Liver (tissue), 9 donors: ENCODE measurements around the gene PFKFB4. TPM values are rescaled to one million over a fixed set of nuclear protein-coding genes. Genes with fewer than 3 reads are reported as not detected.

ENCODE experiments used
- DNase-seq: peaks from one replicate; pipeline ENCODE4 v3.0.0-alpha.2; 2017; ENCODE audit warnings: low spot score
- H3K27ac ChIP-seq, 2 donors: one replicate each; pipeline ENCODE4 v1.7.0; 2013; ENCODE audit warnings: inconsistent platforms in 2 of 2, low read length in 2 of 2, control low read depth in 1 of 2, low read depth in 1 of 2, mild to moderate bottlenecking in 1 of 2
- H3K27me3 ChIP-seq, 4 donors: one replicate each; pipeline versions ENCODE4 v1.6.1 to v1.7.0; 2013; ENCODE audit warnings: low read length in 3 of 4, inconsistent platforms in 1 of 4, mild to moderate bottlenecking in 1 of 4, moderate library complexity in 1 of 4; ENCODE audit not compliant: control insufficient read depth in 4 of 4, insufficient read depth in 4 of 4
- H3K36me3 ChIP-seq, 4 donors: one replicate each; pipeline versions ENCODE4 v1.6.1 to v1.7.0; 2013; ENCODE audit warnings: low read length in 3 of 4, mild to moderate bottlenecking in 3 of 4, low read depth in 1 of 4, moderate library complexity in 1 of 4; ENCODE audit not compliant: control insufficient read depth in 4 of 4, insufficient read depth in 3 of 4
- H3K4me1 ChIP-seq, 4 donors: one replicate each; pipeline versions ENCODE4 v1.6.1 to v1.7.0; 2013; ENCODE audit warnings: low read length in 3 of 4, mild to moderate bottlenecking in 3 of 4, moderate library complexity in 1 of 4; ENCODE audit not compliant: control insufficient read depth in 4 of 4, insufficient read depth in 4 of 4
- H3K4me3 ChIP-seq, 3 donors: one replicate each; pipeline versions ENCODE4 v1.6.1 to v1.7.0; 2013; ENCODE audit warnings: low read length in 3 of 3, control low read depth in 1 of 3, low read depth in 1 of 3, mild to moderate bottlenecking in 1 of 3
- H3K9ac ChIP-seq, 2 donors: one replicate each; pipeline ENCODE4 v1.7.0; 2013; ENCODE audit warnings: low read length in 2 of 2, mild to moderate bottlenecking in 2 of 2, moderate library complexity in 2 of 2, control low read depth in 1 of 2, low read depth in 1 of 2
- H3K9me3 ChIP-seq, 4 donors: one replicate each; pipeline versions ENCODE4 v1.6.1 to v1.7.0; 2013; ENCODE audit warnings: low read length in 3 of 4; ENCODE audit not compliant: control insufficient read depth in 4 of 4
- ATF3 ChIP-seq: IDR thresholded peaks from 2 replicates; pipeline ENCODE4 v1.6.1; 2016; ENCODE audit warnings: antibody characterized with exemption
- CTCF ChIP-seq: fragments of 150-350 bp; IDR thresholded peaks from 2 replicates; pipeline ENCODE4 v1.5.1; 2017; ENCODE audit warnings: improper control_type of control experiment, low read depth, low read length; ENCODE audit not compliant: missing input control
- EGR1 ChIP-seq, 2 donors: IDR thresholded peaks; 2 replicates each; pipeline ENCODE4 v1.6.1; 2016 to 2018; ENCODE audit warnings: antibody characterized with exemption in 2 of 2, low read depth in 2 of 2
- FOXA2 ChIP-seq: IDR thresholded peaks from 2 replicates; pipeline ENCODE4 v1.6.1; 2016; ENCODE audit warnings: antibody characterized with exemption
- HNF4A ChIP-seq, 2 donors: conservative IDR thresholded peaks; 2 replicates each; pipeline ENCODE4 v1.6.1; 2016; ENCODE audit warnings: antibody characterized with exemption in 2 of 2, mild to moderate bottlenecking in 2 of 2
- HNF4G ChIP-seq: IDR thresholded peaks from 2 replicates; pipeline ENCODE4 v1.6.1; 2016; ENCODE audit warnings: antibody characterized with exemption
- JUND ChIP-seq, 2 donors: IDR thresholded peaks; 2 replicates each; pipeline ENCODE4 v1.6.1; 2016; ENCODE audit warnings: antibody characterized with exemption in 2 of 2
- MAX ChIP-seq: IDR thresholded peaks from 2 replicates; pipeline ENCODE4 v1.6.1; 2016; ENCODE audit warnings: antibody characterized with exemption
- NR2F2 ChIP-seq: IDR thresholded peaks from 2 replicates; pipeline ENCODE4 v1.6.1; 2016; ENCODE audit warnings: antibody characterized with exemption
- RAD21 ChIP-seq, 2 donors: IDR thresholded peaks; 2 replicates each; pipeline ENCODE4 v1.6.1; 2016; ENCODE audit warnings: antibody characterized with exemption in 2 of 2, mild to moderate bottlenecking in 2 of 2
- REST ChIP-seq: IDR thresholded peaks from 2 replicates; pipeline ENCODE4 v1.6.1; 2016; ENCODE audit warnings: antibody characterized with exemption, mild to moderate bottlenecking
- RXRA ChIP-seq, 2 donors: IDR thresholded peaks; 2 replicates each; pipeline ENCODE4 v1.6.1; 2017 to 2018; ENCODE audit warnings: antibody characterized with exemption in 2 of 2, mild to moderate bottlenecking in 1 of 2
- SP1 ChIP-seq: IDR thresholded peaks from 2 replicates; pipeline ENCODE4 v1.6.1; 2018; ENCODE audit warnings: antibody characterized with exemption, mild to moderate bottlenecking
- TAF1 ChIP-seq: conservative IDR thresholded peaks from 2 replicates; pipeline ENCODE4 v1.6.1; 2016; ENCODE audit warnings: antibody characterized with exemption, mild to moderate bottlenecking
- YY1 ChIP-seq: IDR thresholded peaks from 2 replicates; pipeline ENCODE4 v1.6.1; 2016; ENCODE audit warnings: antibody characterized with exemption, mild to moderate bottlenecking
- WGBS: extraction: QIAGEN DNeasy Blood & Tissue Kit; methylation state at CpG from one replicate; pipeline ENCODE4 v1.1.7; 2013; 5-methylcytosine and 5-hydroxymethylcytosine counted together
- polyA plus RNA-seq, 2 donors: library from polyadenylated mRNA; stranded (reverse) in 1 of 2; unstranded in 1 of 2; fragments of 200-250 nt in 1 of 2; fragments of >200 nt in 1 of 2; fragmentation: Nextera tagmentation in 1 of 2; extraction: Ambion mirVana in 1 of 2; gene quantifications; one replicate each; pipeline versions ENCODE4 v1.2.1 to v1.2.3, GENCODE V29; 2013 to 2015
- total RNA-seq, 2 donors: library from RNA; depleted of rRNA; stranded (reverse); fragments of >200 nt; gene quantifications; one replicate each; pipeline ENCODE4 v1.2.3, GENCODE V29; 2014
- donor health status: healthy.
- donor health status: healthy.
- donor health status: healthy.
- donor health status: healthy.
- donor health status: healthy.

Gene PFKFB4
- total and polyA plus RNA-seq, 4 donors, result 0.46 to 5.3 (median 1.7) TPM

- TF ChIP-seq JUND (IDR thresholded peaks at IDR 0.05) (no peak), RAD21 (IDR thresholded peaks at IDR 0.05) (no peak), YY1 (no peak), TAF1 (no peak), CTCF (no peak)
- no peak for DNase-seq
These were observed 84.0 kb downstream of the PFKFB4 start for GRCh38 chr3:48472673-48472922.

GRCh38 chr3:48470286-48470685 is 86.3 kb downstream of the PFKFB4 start:
- Histone ChIP-seq H3K36me3 (peaks cover 0 to 5% (median 0%) of the 10 kb centered on the region in 4 donors), H3K9ac (no peak overlapping the region), H3K27me3 (no peaks in the 10 kb centered on the region), H3K4me3 (no peak overlapping the region), H3K27ac (peak overlapping the region; percentile 2 to 52), H3K9me3 (no peaks in the 10 kb centered on the region), H3K4me1 (peaks cover 24 to 70% (median 57%) of the 10 kb centered on the region in 4 donors)
- DNase-seq, result no peak
- TF ChIP-seq SP1 (peak; percentile 69), REST (no peak), TAF1 (no peak), ATF3 (no peak), MAX (peak; percentile 47), RAD21 (IDR thresholded peaks at IDR 0.05) (peak in 1 of 2 donors; percentile 37), JUND (IDR thresholded peaks at IDR 0.05) (peak; percentile 33 to 50), HNF4G (peak; percentile 59), YY1 (peak; percentile 18), EGR1 (IDR thresholded peaks at IDR 0.05; ENCODE audit: low read depth in 2 of 2) (no peak), RXRA (IDR thresholded peaks at IDR 0.05) (peak; percentile 90 to 94), FOXA2 (no peak), NR2F2 (peak; percentile 95), HNF4A (conservative IDR thresholded peaks at IDR 0.05) (peak; percentile 84)
- 18% methylated on average over 1 of the region's 1 CpG for WGBS

More at GRCh38 chr3:48472673-48472922, 84.0 kb downstream of the PFKFB4 start:
- Histone ChIP-seq H3K4me1 (peaks cover 23 to 47% (median 43%) of the 10 kb centered on the region in 4 donors), H3K36me3 (peaks cover 0 to 5% (median 0%) of the 10 kb centered on the region in 4 donors), H3K4me3 (peak overlapping the region; percentile 66 to 89 (median 88)), H3K27me3 (no peaks in the 10 kb centered on the region), H3K9me3 (no peaks in the 10 kb centered on the region), H3K9ac (peak overlapping the region; percentile 65 to 97), H3K27ac (peak overlapping the region; percentile 92 to 98)
- 1% methylated on average over 5 of the region's 5 CpGs for WGBS
